Endothelial cell of hepatic sinusoid (primary cell): ENCODE results near the gene MYL4.

Experiments
- in situ Hi-C: cut with HindIII; loops from 2 replicates; pipeline ENCODE4 v1.10.0; 2017; ENCODE audit warnings: low sequenced_read_pairs

MYL4 gene

DNA sequence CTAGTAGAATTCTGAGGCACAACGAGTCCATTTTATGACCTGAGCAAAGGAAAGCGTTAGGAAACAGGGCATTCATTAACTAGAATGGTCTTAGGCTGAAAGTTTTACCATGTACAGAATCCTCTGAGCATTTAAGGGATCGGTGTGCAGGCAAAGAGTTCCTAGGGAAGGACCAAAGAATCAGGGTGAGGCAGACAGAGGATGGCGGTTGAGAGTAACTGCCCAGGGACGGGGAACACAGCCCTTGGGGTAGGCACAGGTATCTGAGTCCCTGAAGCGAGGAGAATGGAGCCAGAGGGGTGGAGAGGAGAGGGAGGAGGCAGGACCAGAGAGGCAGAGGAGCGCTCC is 30.4 kb downstream of the MYL4 start:
- in situ Hi-C loops: loop anchor here (5.0 kb wide), 1 partner anchor 73 kb away; no protein-coding TSS in a partner anchor

DNA sequence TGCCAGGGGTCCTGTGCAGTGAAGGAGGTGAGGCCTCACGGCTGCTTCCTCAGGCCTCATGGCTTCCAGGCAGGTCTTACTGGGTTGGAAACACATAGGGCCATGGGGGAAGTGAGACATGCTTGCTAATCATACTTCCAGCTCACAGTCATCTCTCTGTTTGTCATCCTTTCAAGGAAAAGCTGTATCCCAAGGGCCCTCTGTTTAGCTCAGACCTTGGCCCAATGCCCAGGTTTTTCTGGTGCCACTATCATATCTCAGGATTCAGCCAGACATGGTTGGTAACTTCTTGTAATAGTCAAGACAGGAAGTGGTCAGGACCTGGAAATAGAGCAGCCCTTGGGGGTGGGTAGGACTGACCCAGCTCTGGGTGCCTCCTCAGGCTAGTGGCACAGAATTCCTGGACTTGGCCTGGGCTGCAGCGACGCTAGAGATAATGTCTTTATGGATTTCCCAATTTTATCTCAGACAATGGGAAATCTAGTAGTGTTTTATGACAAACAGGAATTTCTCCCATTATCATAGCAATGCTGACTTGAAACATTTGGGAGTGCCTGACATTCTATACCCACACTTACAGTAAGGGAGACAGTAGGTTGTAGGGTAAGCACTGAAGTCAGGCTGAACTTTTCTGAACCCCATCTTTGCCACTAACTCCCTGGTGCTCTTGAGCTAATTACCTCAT is 31.0 kb downstream of the MYL4 start:
- in situ Hi-C loops: loop anchor here (5.0 kb wide), 1 partner anchor 72 kb away; no protein-coding TSS in a partner anchor

DNA sequence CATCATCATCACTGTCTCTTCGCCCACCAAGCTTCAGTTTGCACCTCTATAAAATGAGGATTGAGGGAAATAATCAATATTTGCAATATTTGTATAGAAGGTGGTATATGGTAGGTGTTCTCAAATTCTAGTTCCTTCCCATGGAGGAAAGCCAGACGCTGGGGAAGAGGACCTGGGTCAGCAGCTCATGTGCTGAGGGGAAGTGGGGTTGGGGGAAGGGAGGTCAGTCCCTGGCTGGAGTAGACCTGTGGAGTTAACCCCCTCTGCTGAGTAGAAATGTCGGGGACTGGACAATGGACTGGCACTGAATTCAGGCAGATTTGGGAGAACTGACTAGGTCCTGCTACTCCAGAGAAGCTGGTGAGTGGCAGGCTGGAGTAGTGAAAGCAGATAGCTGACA is 31.7 kb downstream of the MYL4 start:
- in situ Hi-C loops: no loop called here

DNA sequence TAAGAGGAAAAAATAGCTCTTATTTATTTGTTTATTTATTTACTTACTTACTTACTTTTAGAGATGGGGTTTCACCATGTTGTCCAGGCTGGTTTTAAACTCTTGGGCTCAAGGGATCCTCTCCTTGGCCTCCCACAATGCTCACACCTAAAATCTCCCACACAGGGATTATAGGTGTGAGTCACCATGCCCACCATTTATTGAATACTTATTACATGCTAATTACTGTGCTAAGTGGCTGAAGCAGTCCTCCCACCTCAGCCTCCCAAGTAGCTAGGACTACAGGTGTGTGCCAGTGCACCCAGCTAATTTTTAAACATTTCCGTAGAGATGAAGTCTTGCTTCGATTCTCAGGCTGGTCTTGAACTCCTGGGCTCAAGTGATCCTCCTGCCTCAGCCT is 33.5 kb downstream of the MYL4 start:
- in situ Hi-C loops: no loop called here

DNA sequence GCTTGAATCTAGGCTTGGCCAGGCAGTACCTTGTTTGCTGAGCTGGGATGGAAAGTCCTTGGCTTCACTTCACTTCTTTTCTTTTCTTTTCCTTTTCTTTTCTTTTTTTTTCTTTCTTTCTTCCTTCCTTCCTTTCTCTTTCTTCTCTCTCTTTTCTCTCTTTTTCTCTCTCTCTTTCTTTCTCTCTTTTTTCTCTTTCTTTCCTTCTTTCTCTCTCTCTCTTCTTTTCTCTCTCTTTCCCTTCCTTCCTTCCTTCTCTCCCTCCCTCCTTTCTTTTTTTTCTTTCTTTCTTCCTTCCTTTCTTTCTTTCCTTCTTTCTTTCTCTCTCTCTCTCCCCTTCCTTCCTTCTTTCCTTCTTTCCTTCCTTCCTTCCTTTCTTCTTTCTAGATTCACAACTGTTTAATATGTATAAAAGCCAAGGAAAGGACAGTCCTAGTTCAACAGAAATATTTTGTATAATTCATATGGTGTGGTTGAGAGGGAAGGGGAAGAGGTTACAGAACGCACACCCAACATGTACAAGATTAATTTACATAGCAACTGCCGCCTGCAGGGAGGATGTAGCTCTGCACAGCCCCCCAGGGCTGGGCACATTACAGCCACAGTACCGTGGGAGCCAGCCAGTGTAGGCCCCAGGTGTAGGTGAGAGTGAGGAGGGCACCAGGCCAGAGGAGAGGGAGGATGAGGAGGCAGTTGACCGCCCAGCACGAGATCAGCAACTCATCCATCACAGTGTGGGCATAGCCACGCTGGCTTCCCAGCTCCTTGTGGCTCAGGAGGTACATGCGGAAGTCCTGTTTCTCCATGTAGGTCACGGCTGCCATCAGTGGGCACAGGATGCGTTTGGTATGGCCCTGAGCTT is 34.8 kb downstream of the MYL4 start:
- in situ Hi-C loops: no loop called here

DNA sequence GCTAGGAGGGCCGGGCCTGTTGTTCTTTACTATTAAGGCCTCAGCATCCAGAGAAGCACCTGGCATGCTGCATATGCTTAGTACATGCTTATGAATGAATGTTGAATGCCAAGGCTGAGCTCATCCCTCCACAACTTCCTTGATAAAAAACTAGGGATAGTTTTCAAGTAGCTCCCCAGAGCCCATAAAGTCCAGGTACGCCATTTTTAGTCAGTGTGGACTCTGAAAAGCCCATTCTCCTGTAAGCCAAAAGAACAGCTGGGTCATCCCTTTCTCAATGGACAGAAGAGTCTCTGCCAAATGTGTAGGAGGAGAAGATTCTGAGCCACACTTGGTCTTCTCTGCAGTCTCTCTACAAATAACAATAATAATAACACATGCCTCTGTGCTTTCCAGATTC is 35.5 kb downstream of the MYL4 start:
- in situ Hi-C loops: no loop called here

DNA sequence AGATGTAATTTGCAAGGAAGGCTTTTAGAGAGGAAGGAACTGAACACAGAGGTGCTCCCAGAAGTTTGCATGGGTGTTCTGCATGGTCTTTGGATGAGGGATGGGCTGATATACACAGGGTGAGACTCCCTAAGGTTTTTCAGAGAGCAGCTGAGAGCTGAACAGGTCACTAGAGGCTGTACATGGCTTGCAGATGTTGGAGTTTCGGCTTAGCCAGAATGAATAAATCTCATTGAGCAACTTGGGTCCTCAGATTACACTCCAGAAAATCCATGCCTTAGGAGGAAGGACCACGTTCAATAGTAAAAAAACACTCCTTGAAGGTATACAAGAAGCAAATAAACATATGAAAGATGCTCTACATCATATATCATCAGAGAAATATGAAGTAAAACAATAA is 37.0 kb downstream of the MYL4 start:
- in situ Hi-C loops: no loop called here

DNA sequence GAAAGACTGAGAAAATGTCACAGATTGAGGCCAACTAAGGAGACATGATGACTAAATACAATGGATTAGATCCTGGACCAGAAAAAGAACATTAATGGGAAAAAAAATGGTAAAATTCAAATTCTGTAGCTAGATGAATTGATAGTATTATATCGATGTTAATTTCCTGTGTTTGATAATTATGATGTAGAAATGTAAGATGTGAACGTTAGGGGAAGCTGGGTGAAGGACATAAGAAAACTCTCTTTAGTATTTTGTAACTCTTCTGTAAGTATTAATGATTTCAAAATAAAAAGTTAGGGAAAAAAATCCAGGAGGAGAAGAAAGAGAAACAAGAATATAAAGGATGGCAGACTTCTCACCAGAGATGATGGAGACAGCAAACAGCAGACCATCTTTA is 41.7 kb downstream of the MYL4 start:
- in situ Hi-C loops: no loop called here

DNA sequence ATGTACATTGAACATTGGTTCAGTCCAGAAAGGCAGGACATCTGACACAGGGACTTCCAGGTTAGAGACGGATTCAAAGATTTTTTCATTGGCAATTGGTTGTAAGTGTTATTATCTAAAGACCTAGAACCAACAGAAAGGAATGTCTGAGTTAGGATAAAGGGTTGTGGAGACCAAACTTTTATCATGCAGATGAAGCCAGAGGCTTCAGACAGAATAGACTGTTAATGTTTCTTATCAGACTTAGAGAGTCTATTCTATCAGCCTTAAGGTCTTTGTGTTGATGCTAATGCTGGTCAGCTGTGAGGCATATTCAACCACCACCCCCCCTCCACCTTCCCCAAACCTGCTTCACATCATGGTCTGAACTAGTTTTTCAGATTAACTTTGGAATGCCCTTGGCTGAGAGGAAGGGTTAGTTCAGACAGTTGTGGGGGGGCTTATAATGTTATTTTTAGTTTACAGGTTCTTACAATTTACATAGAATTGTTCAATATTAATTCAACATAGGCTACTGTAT is 42.3 kb downstream of the MYL4 start:
- in situ Hi-C loops: no loop called here

DNA sequence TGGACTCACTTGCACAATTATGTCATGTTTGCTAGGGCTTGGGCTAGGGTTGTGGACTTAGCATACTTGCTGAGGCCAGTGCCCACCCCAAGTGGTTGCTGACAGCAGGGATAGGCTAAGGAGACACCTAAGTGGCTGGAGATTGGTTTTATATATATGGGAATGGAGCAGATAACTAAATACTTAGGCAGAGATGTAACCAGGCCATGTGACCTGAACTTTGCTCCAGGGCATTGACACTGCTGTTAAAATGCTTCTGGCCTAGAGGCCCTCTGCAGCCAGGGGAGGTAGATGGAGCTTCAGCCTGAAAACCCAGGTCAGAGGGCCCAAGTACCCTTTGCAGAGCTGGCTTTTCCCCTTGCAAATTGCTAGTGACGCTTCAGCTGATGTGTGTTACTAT is 43.1 kb downstream of the MYL4 start:
- in situ Hi-C loops: no loop called here

DNA sequence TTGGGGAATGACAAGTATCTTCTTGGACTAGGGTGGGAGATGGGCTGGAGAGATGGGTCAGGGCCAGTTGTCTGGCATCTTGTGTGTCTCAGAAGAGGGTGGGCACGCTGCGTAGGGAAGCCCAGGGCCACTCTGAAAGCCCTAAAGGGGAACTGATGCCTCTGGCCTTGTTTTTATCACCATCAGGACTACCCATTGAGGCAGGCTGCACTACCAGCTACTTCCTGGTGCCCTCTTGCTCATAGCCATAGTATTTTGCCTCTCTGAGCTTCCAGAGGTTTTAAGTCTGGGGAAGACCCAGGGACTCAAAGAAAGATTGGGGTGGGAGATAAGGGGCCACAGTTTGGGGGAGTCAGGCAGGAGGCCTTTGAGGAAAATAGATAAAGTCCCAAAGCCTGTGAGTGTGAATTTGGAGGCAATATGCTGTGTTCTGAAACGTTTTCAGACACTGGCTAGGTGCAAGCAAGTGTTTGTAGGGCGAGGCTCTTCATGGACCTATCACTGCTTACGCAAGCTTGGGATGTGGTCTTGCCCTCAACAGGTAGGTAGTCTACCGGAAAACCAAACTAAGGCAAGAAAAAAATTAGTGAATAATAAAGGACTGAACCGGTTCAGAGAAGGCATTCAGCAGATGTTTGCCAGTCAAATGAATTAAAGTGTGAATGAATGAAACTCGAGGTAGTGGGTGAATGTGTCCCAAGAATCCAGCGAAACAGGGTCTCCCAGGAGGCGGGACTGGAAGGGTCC is 43.8 kb downstream of the MYL4 start:
- in situ Hi-C loops: no loop called here

DNA sequence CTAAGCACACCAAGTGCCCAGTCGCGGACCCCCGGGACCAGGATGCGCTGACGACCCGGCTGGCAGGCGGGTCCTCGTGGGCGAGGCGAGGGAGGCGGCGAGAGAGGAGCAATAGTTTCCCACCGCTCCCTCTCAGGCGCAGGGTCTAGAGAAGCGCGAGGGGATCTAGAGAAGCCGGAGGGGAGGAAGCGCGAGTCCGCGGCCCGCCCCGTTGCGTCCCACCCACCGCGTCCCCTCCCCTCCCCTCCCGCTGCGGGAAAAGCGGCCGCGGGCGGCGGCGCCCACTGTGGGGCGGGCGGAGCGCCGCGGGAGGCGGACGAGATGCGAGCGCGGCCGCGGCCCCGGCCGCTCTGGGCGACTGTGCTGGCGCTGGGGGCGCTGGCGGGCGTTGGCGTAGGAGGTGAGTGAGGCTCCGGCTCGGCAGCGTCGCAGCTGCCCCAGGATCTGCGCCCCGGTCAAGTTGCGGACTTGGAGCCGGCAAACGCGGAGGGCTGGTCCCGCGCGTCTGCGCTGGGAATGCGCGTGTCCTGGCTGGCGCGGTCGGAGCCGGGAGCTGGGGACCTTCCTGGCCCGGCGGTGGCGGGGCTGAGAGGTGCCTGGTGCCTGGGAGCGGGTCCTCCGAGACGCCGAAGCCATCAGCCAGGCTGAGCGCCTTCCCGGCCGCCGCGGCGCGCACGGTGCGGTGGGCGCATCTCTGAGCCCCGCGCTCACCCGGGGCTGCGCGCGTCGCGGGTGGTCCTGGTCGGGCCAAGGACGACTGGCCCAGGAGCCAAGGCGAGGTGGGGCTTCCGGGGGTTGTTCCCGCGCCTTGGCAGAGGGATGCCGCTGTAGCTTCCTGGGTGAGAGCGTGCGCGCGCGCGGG is 44.6 kb downstream of the MYL4 start, which contains the start of gene ITGB3:
TSS of gene ITGB3 (plus strand) at position 287 of the 862 bp plus-strand sequence. CDS start at position 322, 35 bp downstream.
- in situ Hi-C loops: no loop called here

DNA sequence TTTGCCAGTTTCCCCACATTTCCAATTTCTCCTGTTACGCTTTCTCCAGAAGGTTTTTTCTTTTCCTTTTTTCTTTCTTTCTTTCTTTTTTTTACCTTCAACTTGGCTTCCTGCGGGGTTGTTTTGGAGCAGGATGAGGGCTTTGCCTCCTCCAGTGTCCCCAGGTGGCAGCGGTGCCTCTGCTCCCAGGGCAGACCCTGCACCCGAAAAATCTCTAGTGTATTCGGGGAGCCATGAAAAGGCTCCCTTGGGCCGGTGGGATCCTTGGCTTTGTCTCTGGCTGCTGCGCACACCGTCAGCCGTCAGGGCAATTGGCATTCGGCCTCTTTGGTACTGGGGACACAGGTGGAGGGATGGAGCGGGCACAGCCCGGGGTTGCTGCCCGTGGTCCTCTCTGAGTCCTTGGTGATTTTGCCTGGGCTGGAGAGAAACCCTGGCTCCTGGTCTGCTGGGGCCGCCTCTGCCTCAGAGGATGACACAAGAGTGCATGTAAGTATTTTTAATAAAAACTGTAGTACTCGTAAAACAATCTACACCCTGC is 45.3 kb downstream of the MYL4 start:
- in situ Hi-C loops: no loop called here

DNA sequence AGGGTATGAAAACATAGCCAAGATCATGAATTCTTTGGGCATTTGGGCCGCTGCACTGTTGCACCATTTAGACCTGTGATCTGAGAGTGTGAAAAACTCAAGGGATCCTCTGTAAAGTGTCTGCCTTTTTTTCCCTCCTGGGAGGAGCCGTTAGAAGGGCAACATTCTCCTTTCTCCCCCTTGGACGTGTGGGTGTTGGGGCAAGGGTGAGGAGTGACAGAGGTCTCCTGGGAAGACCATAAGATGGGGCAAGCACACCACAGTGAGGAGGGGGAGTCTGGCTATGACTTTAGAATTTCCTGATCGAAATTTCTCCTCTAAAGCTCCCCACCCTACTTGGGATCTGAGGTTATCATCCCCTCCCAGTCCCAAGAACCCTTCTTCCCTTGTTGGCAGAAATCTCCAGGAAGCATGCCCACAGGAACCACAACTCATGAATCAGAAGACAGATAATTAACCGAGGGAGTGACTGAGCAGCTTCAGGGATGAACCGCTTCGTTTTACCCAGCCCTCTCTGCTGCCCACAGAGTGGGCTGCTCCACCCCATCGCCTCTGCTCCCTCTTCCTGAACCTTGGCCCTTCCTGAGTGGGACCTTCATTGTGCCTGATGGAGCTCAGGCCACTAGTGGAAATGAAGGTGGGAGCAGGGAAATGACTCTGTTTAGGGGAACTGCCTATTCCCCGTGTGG is 48.6 kb downstream of the MYL4 start:
- in situ Hi-C loops: no loop called here

DNA sequence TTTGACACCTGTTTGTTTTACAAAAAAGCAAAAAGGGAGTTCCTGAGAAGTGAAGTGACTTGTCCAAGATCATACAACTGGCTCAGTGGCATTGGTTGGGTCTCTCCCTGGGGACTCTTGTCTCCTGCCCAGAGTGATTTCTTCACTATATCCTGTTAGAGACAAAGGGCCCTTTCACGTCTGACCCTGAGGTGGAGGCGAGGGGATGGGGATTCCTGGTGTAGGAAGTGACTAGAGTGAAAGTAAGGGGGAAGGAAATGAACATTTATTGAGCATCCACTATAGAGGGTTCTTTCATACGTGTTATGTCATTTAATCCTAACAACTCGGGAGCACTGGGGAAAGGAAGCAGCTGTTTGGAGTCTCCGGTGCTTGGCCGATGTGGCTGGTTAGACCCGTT is 53.4 kb downstream of the MYL4 start:
- in situ Hi-C loops: loop anchor here (5.0 kb wide), 1 partner anchor 35 kb away; no protein-coding TSS in a partner anchor

DNA sequence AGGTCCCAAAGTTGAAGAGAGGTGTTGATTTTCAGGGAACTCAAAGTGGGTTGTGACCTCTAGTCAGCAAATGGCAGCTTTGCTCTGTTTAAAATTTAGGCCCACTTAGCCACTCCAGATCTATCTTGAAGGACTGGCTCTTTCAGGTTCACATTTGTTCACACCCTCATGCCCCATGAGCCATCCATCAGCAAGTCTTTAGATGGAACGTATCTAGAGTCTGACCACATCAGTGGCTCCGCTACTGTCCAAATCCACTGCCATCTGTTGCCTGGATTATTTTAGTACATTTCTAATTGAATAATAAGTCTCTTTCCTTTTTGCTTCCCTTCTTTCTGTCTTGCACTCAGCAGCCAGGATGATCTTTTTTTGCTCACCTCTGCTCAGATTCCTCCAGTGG is 55.0 kb downstream of the MYL4 start:
- in situ Hi-C loops: loop anchor here (5.0 kb wide), 1 partner anchor 37 kb away; no protein-coding TSS in a partner anchor

DNA sequence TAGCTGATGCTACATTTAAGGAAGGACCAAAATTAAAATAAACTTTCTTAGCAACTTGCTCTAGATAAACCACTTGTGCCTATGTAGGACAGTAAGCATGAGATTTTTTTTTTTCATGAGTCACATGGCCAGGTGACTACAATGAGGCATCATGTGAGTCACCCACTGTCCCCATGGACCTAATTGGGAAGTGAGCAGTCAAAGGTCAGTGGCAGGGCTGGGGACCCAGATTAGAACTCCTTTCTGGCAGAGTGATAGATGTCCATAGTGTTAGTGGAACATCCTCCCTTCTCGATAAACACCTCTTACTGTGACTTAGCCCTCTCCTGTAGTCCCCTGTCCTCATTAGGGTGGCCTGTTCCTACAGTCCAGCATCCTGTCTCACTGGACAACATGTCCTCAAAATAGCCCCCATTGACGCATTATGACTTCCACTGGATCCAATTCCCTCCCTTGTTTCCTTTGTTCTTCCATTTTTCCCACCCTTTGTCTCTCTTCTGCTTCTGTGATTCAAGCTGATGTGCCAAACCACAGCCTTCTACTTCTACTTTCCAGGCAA is 56.9 kb downstream of the MYL4 start:
- in situ Hi-C loops: no loop called here

DNA sequence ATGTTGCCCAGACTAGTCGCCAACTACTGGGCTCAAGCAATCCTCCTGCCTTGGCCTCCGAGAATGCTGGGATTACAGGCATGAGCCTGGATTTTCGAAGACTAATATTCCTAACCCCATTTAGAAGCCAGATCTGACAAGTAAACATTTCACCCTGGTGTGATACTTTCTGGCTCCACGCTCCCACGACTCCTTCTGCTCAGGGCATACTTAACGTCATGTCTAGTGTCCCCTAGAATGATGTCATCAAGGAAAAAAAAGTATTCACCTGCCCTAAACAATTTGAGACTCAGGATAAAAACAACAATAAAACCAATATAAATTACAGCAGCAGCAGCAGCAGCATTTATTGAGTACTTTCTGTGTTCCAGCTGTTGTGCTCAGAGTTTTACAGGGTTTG is 57.6 kb downstream of the MYL4 start:
- in situ Hi-C loops: no loop called here

DNA sequence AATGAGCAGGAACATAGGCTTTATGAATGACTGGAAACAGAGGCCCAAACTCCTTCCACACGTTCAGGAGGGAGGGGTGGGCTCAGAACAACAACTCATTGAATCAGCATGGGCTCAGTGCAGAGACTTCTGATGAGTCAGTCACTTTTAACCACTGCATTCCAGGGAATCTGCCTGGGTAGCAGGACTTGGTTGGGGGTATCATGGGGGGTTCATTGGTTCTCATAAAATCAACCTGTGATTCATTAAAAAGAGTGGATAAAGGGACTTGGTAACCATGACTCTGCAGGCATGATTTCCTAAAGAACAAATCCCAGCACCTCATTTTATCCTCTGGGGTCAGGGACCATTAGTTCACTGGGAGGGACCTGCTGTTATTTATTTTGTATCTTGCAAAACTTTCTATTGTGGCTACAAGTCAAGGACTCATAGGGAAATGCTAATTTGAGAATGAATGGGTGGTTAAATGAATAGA is 58.2 kb downstream of the MYL4 start:
- in situ Hi-C loops: no loop called here
